HepG2 (cell line): ENCODE data around the gene TADA2B. TPM values are rescaled to one million over a fixed set of nuclear protein-coding genes. Genes with fewer than 3 reads are reported as not detected.

Source experiments
- MIER2 ChIP-seq: IDR thresholded peaks from 2 replicates; pipeline ENCODE4 v1.6.1; 2016; ENCODE audit warnings: missing biosample characterization, missing genetic modification reagents
- RAD21 ChIP-seq: fragments of 450-650 bp; formaldehyde crosslinking; IDR thresholded peaks from 2 replicates; pipeline ENCODE4 v1.5.0; 2020; ENCODE audit warnings: mild to moderate bottlenecking
- RXRB ChIP-seq: IDR thresholded peaks from 2 replicates; pipeline ENCODE4 v1.6.1; 2016; ENCODE audit warnings: borderline replicate concordance, missing genetic modification reagents, missing compliant biosample characterization
- ZNF850 ChIP-seq: sonication (generic); formaldehyde crosslinking; conservative IDR thresholded peaks from 2 replicates; pipeline ENCODE4 v1.9.0; 2021; ENCODE audit warnings: mild to moderate bottlenecking, missing genetic modification reagents
- ZSCAN12 ChIP-seq: sonication (generic); formaldehyde crosslinking; IDR thresholded peaks from 2 replicates; pipeline ENCODE4 v1.9.0; 2021; ENCODE audit warnings: mild to moderate bottlenecking, missing genetic modification reagents
- polyA plus RNA-seq, 8 experiments: library from polyadenylated mRNA; depleted of rRNA in 3 of 8; stranded (reverse) in 7 of 8; unstranded in 1 of 8; fragments of >200 nt; fragmentation: Illumina TruSeq in 4 of 8; extraction: Trizol in 4 of 8; gene quantifications; 2 replicates each; pipeline versions ENCODE4 v1.2.1 to v1.2.3, GENCODE V29; 2011 to 2016; ENCODE audit warnings: low read depth in 4 of 8, missing spikeins in 1 of 8, mixed read lengths in 1 of 8; ENCODE audit not compliant: insufficient read depth in 1 of 8
- total RNA-seq, 5 experiments: library from RNA; depleted of rRNA; stranded (reverse); fragments of >200 nt; fragmentation: Illumina TruSeq; extraction: Trizol; gene quantifications; 2 replicates each; pipeline ENCODE4 v1.2.3, GENCODE V29; 2016; ENCODE audit warnings: low read depth in 1 of 5
- TF ChIP-seq, protein P1 (sequence below): sonication (generic); formaldehyde crosslinking; IDR thresholded peaks from 2 replicates; pipeline ENCODE4 v1.4.0; 2020; ENCODE audit warnings: mild to moderate bottlenecking, missing genetic modification reagents
- TF ChIP-seq, protein P2 (sequence below): sonication (generic); formaldehyde crosslinking; conservative IDR thresholded peaks from 2 replicates; pipeline ENCODE4 v1.4.0; 2020; ENCODE audit warnings: missing genetic modification reagents
- TF ChIP-seq, protein P3 (sequence below), 2 experiments: fragments of 450-650 bp in 1 of 2; sonication (generic) in 1 of 2; formaldehyde crosslinking in 1 of 2; IDR thresholded peaks; 2 replicates each; pipeline versions ENCODE4 v1.6.1 to v1.8.0; 2016 to 2022; ENCODE audit warnings: antibody characterized with exemption in 1 of 2, mild to moderate bottlenecking in 1 of 2, missing genetic modification reagents in 1 of 2
- TF ChIP-seq, protein P4 (sequence below): sonication (generic); formaldehyde crosslinking; IDR thresholded peaks from 2 replicates; pipeline ENCODE4 v1.4.0; 2020; ENCODE audit warnings: mild to moderate bottlenecking, missing genetic modification reagents
- TF ChIP-seq, protein P5 (sequence below): sonication (generic); formaldehyde crosslinking; IDR thresholded peaks from 2 replicates; pipeline ENCODE4 v1.5.0; 2020; ENCODE audit warnings: mild to moderate bottlenecking, missing genetic modification reagents, borderline replicate concordance

The TADA2B gene
- total and polyA plus RNA-seq, 2 of the 13 experiments (the other 11 are each of a cell fraction or from before 2014, with no cell fraction given) = 4.6 to 8.9 TPM

DNA sequence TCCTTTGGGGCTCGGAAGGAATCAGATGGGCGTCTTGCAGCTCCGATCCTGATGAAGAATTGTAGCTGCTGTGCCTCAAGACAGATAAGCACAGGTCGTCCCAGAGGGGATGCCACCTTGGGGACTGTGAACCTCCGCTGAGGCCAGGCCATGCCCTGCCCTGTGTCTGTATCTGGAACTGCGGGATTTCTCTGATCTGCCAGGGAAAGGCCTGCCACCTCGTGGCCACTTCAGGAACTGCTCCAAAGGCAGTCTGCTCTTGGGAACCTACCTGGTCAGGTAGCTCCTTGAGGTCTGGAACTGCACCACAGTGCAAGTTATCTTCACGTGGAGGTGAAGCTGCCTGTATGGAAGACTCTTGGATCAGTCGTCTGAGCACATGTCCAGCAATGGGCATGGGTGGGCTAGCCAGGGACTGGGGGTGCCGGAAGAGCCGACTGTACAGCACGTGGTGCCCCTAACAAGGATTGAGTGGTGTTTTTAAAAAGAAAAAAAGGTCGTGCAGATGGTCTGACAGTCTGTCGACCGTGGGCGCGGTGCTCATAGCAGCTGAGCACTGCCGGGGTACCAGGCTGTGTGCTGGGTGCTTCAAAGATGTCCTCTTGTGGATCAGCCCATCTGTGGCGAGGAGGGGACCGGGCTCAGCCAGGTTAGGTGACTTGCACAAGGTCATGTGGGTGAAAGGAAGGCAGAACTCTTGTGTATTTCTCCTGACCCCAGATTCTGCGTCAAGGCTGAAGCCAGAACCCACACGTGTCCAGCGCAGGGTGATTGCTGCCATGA is 27.7 kb downstream of the TADA2B start (continued):
- TF ChIP-seq, protein P1, sequence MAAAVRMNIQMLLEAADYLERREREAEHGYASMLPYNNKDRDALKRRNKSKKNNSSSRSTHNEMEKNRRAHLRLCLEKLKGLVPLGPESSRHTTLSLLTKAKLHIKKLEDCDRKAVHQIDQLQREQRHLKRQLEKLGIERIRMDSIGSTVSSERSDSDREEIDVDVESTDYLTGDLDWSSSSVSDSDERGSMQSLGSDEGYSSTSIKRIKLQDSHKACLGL (CRISPR knock-in tag) = 0 out of 2 replicates have a peak, but pooled peaks have one; percentile 22
- TF ChIP-seq MIER2 (no peak), ZSCAN12 (CRISPR knock-in tag) (no peak), ZNF850 (CRISPR knock-in tag) (0 out of 2 replicates have a peak, but pooled peaks have one; percentile 49), RXRB (peak; percentile 67; the same call in 1 of the 2 replicates), RAD21 (CRISPR knock-in tag) (peak; percentile 84)
- TF ChIP-seq, protein P2, sequence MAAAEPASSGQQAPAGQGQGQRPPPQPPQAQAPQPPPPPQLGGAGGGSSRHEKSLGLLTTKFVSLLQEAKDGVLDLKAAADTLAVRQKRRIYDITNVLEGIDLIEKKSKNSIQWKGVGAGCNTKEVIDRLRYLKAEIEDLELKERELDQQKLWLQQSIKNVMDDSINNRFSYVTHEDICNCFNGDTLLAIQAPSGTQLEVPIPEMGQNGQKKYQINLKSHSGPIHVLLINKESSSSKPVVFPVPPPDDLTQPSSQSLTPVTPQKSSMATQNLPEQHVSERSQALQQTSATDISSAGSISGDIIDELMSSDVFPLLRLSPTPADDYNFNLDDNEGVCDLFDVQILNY (CRISPR knock-in tag) = no peak
- TF ChIP-seq, protein P3, sequence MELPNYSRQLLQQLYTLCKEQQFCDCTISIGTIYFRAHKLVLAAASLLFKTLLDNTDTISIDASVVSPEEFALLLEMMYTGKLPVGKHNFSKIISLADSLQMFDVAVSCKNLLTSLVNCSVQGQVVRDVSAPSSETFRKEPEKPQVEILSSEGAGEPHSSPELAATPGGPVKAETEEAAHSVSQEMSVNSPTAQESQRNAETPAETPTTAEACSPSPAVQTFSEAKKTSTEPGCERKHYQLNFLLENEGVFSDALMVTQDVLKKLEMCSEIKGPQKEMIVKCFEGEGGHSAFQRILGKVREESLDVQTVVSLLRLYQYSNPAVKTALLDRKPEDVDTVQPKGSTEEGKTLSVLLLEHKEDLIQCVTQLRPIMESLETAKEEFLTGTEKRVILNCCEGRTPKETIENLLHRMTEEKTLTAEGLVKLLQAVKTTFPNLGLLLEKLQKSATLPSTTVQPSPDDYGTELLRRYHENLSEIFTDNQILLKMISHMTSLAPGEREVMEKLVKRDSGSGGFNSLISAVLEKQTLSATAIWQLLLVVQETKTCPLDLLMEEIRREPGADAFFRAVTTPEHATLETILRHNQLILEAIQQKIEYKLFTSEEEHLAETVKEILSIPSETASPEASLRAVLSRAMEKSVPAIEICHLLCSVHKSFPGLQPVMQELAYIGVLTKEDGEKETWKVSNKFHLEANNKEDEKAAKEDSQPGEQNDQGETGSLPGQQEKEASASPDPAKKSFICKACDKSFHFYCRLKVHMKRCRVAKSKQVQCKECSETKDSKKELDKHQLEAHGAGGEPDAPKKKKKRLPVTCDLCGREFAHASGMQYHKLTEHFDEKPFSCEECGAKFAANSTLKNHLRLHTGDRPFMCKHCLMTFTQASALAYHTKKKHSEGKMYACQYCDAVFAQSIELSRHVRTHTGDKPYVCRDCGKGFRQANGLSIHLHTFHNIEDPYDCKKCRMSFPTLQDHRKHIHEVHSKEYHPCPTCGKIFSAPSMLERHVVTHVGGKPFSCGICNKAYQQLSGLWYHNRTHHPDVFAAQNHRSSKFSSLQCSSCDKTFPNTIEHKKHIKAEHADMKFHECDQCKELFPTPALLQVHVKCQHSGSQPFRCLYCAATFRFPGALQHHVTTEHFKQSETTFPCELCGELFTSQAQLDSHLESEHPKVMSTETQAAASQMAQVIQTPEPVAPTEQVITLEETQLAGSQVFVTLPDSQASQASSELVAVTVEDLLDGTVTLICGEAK (IDR thresholded peaks at IDR 0.05) = no peak
- TF ChIP-seq, protein P3 (CRISPR knock-in tag; IDR thresholded peaks at IDR 0.05) = no peak
- TF ChIP-seq, protein P4, sequence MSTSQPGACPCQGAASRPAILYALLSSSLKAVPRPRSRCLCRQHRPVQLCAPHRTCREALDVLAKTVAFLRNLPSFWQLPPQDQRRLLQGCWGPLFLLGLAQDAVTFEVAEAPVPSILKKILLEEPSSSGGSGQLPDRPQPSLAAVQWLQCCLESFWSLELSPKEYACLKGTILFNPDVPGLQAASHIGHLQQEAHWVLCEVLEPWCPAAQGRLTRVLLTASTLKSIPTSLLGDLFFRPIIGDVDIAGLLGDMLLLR (CRISPR knock-in tag) = peak; percentile 56; the same call in 1 of the 2 replicates
- TF ChIP-seq, protein P5, sequence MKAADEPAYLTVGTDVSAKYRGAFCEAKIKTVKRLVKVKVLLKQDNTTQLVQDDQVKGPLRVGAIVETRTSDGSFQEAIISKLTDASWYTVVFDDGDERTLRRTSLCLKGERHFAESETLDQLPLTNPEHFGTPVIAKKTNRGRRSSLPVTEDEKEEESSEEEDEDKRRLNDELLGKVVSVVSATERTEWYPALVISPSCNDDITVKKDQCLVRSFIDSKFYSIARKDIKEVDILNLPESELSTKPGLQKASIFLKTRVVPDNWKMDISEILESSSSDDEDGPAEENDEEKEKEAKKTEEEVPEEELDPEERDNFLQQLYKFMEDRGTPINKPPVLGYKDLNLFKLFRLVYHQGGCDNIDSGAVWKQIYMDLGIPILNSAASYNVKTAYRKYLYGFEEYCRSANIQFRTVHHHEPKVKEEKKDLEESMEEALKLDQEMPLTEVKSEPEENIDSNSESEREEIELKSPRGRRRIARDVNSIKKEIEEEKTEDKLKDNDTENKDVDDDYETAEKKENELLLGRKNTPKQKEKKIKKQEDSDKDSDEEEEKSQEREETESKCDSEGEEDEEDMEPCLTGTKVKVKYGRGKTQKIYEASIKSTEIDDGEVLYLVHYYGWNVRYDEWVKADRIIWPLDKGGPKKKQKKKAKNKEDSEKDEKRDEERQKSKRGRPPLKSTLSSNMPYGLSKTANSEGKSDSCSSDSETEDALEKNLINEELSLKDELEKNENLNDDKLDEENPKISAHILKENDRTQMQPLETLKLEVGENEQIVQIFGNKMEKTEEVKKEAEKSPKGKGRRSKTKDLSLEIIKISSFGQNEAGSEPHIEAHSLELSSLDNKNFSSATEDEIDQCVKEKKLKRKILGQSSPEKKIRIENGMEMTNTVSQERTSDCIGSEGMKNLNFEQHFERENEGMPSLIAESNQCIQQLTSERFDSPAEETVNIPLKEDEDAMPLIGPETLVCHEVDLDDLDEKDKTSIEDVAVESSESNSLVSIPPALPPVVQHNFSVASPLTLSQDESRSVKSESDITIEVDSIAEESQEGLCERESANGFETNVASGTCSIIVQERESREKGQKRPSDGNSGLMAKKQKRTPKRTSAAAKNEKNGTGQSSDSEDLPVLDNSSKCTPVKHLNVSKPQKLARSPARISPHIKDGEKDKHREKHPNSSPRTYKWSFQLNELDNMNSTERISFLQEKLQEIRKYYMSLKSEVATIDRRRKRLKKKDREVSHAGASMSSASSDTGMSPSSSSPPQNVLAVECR (CRISPR knock-in tag) = peak; percentile 37; the same call in 1 of the 2 replicates
